ENCODE results near the gene PPP5C. TPM values are rescaled to one million over a fixed set of nuclear protein-coding genes. Genes with fewer than 3 reads are reported as not detected.

Gene PPP5C
- total and polyA plus RNA-seq, 2 experiments from 2014 or later = 120 to 130 TPM

- no peaks in the 10 kb centered on the region for H3K27me3 ChIP-seq
- H3K36me3 ChIP-seq = peaks cover 9% of the 10 kb centered on the region
- H3K4me1 ChIP-seq (ENCODE audit: low read depth) = no peaks in the 10 kb centered on the region
- DNase-seq (ENCODE audit: low read depth in 1 of 2, low spot score in 1 of 2) = no peak
- no peak for TF ChIP-seq CTCF (IDR thresholded peaks at IDR 0.05; ENCODE audit: low read depth, low read length)
- no peaks in the 10 kb centered on the region for H3K9me3 ChIP-seq (ENCODE audit: low read depth)
- no peak overlapping the region for H3K4me3 ChIP-seq
- no peak overlapping the region for H3K27ac ChIP-seq
These were observed 21.2 kb downstream of the PPP5C start for GRCh38 chr19:46368116-46368515.

- no peak for TF ChIP-seq CTCF (IDR thresholded peaks at IDR 0.05; ENCODE audit: low read depth, low read length)
- Histone ChIP-seq H3K4me3 (no peak overlapping the region), H3K36me3 (peaks cover 5% of the 10 kb centered on the region), H3K27ac (no peak overlapping the region), H3K4me1 (ENCODE audit: low read depth) (no peaks in the 10 kb centered on the region), H3K9me3 (ENCODE audit: low read depth) (no peaks in the 10 kb centered on the region), H3K27me3 (no peaks in the 10 kb centered on the region)
- no peak for DNase-seq (ENCODE audit: low read depth in 1 of 2, low spot score in 1 of 2)
These were observed 22.9 kb downstream of the PPP5C start for GRCh38 chr19:46369817-46370216.

- H3K4me3 ChIP-seq = no peak overlapping the region
- no peaks in the 10 kb centered on the region for H3K27me3 ChIP-seq
- H3K9me3 ChIP-seq (ENCODE audit: low read depth) = no peaks in the 10 kb centered on the region
- DNase-seq (ENCODE audit: low read depth in 1 of 2, low spot score in 1 of 2) = no peak
- peak overlapping the region; percentile 23 for H3K27ac ChIP-seq
- no peak for TF ChIP-seq CTCF (IDR thresholded peaks at IDR 0.05; ENCODE audit: low read depth, low read length)
- H3K36me3 ChIP-seq = peaks cover 6% of the 10 kb centered on the region
- H3K4me1 ChIP-seq (ENCODE audit: low read depth) = no peaks in the 10 kb centered on the region
These were observed 24.5 kb downstream of the PPP5C start for GRCh38 chr19:46371371-46371901.

DNA sequence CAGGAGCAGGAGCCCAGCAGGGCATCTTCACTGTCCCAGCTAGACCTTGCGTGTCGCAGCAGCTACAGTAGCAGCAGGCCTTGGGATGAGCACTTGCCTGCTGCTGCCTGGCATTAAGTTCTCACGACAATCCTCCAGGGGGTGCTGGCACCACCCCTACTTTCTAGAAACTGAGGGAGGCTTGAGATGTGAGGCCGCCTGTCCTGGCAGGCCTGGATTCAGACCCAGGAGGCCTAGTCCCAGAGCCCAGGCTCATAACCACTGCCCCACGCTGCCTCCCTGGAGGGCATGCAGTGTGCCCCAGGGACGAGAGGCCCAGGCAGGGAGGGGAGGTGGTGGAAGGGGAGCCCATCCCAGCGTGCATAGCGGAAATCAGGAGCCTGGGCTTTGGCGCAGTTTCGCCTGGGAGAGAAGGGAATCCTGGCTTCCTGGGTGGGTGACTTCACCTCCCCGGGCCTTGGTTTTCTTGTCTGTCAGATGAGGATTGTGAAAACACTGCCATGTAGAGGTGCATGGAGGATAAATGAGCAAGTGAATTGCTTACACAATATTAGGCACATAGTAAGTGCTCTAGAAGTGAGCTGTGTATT, 26.1 kb downstream of the PPP5C start:
- Histone ChIP-seq H3K27me3 (no peaks in the 10 kb centered on the region), H3K4me3 (no peak overlapping the region), H3K36me3 (peaks cover 13% of the 10 kb centered on the region), H3K9me3 (ENCODE audit: low read depth) (no peaks in the 10 kb centered on the region), H3K27ac (peak overlapping the region; percentile 51), H3K4me1 (ENCODE audit: low read depth) (peaks cover 3% of the 10 kb centered on the region)
- TF ChIP-seq CTCF (IDR thresholded peaks at IDR 0.05; ENCODE audit: low read depth, low read length) = peak; percentile 43
- peak in 1 of 2 donors; percentile 45 for DNase-seq (ENCODE audit: low read depth in 1 of 2, low spot score in 1 of 2)

DNA sequence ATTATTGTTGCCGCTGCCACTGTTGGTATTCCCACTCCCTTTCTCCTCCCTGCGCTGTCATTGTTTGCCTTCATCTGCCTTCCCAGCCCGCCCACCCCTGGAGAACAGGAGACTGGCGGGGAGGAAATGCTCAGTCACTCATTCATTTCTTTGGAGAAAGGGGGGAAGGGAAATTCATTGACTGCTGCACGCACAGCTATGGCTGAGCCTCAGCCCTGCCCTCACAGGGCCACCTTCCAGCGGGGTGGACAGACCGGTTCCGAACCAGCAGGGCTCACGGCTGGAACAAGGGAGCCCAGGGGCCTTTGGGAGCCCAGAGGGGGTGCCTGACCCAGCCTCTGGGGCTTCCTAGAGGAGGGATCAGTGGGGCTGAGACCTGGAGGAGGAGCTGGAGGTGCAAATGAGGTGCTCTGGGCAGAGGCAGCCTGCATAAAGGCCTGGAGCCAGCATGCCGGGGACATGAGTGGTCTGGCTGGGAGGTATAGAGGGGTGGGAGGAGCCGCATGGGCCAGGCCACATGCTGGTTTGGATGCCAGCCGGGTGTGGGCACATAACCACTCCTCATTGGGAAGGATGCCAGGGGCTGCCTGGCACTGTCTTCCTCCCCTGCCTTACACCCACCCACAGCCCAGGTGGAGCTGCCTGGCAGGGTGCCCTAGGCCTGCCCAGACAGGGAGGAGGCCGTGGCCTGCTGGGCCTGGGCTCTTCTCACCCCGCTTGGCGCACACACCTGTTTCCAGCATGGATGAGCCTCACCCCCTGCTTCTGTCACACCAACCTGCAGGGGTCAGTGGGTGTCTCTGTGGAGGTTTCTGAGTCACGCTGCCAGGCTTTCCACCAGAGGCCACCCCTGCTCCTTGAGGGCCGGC, 26.8 kb downstream of the PPP5C start:
- no peak overlapping the region for H3K4me3 ChIP-seq

More for the DNA sequence above, 26.8 kb downstream of the PPP5C start:
- peaks cover 13% of the 10 kb centered on the region for H3K36me3 ChIP-seq
- H3K9me3 ChIP-seq (ENCODE audit: low read depth) = no peaks in the 10 kb centered on the region
- no peak for TF ChIP-seq CTCF (IDR thresholded peaks at IDR 0.05; ENCODE audit: low read depth, low read length)
- peak overlapping the region; percentile 51 for H3K27ac ChIP-seq
- peaks cover 9% of the 10 kb centered on the region for H3K4me1 ChIP-seq (ENCODE audit: low read depth)
- H3K27me3 ChIP-seq = no peaks in the 10 kb centered on the region
- no peak for DNase-seq (ENCODE audit: low read depth in 1 of 2, low spot score in 1 of 2)
